HepG2 (cell line): Measurements from ENCODE around the gene GBE1. TPM values are rescaled to one million over a fixed set of nuclear protein-coding genes. Genes with fewer than 3 reads are reported as not detected.

ENCODE experiments used
- ATAC-seq: fragments of 200-7000 bp; cut with Tn5 transposase; 3 replicates; pipeline ENCODE4 v1.9.1; 2020; ENCODE audit warnings: mild to moderate bottlenecking, moderate library complexity
- BruUV-seq: library from RNA; stranded (reverse); fragments of 400-500 nt; replicated peaks from 2 replicates; lab custom pipeline; 2021; lab: Mats Ljungman, UMichigan
- CTCF ChIA-PET: fragments of 300-600 bp; formaldehyde crosslinking; extraction: SDS; loops from one replicate; lab custom pipeline; 2021; ENCODE audit warnings: low total read pairs, inconsistent platforms, low intra/inter-chr PET ratio; lab: Yijun Ruan, JAX
- POLR2A ChIA-PET: fragments of 350-600 bp; sonication (Branson Sonifier 250); formaldehyde crosslinking; loops from one replicate; lab custom pipeline; 2020; ENCODE audit warnings: antibody characterized with exemption, inconsistent platforms; lab: Yijun Ruan, JAX
- DNase-seq: peaks from one replicate; pipeline ENCODE4 v3.0.0-alpha.2; 2015; ENCODE audit warnings: low spot score
- FAIRE-seq: peaks from 3 replicates; lab custom pipeline; 2011; peaks lifted over from hg19 to GRCh38; lab: Jason Lieb, UNC
- H2AFZ ChIP-seq: one replicate; pipeline ENCODE4 v1.6.1; 2011; ENCODE audit warnings: low read length, inconsistent platforms
- H3K27ac ChIP-seq: fragments of 300-600 bp; 3 replicates; pipeline ENCODE4 v1.8.0; 2011; ENCODE audit warnings: mixed run types, mild to moderate bottlenecking, mixed read lengths, low read length, inconsistent platforms; ENCODE audit not compliant: insufficient read depth; ENCODE audit errors: extremely low read length
- H3K27me3 ChIP-seq, 2 experiments: fragments of 200-600 bp in 1 of 2; 2 replicates in 1 of 2; 3 replicates in 1 of 2; pipeline versions ENCODE4 v1.6.0 to v1.8.0; 2011; ENCODE audit warnings: low read length in 2 of 2, mild to moderate bottlenecking in 2 of 2, moderate library complexity in 2 of 2, inconsistent platforms in 1 of 2; ENCODE audit not compliant: insufficient read depth in 2 of 2, control insufficient read depth in 1 of 2
- H3K36me3 ChIP-seq, 2 experiments: fragments of 200-600 bp in 1 of 2; replicated peaks in 1 of 2; 2 replicates in 1 of 2; 3 replicates in 1 of 2; pipeline versions ENCODE4 v1.5.1 to v1.8.0; 2011; ENCODE audit warnings: low read length in 2 of 2, inconsistent platforms in 1 of 2; ENCODE audit not compliant: insufficient read depth in 2 of 2, control insufficient read depth in 1 of 2
- H3K4me1 ChIP-seq: 2 replicates; pipeline ENCODE4 v1.5.1; 2012; ENCODE audit warnings: low read length, inconsistent platforms; ENCODE audit not compliant: insufficient read depth
- H3K4me2 ChIP-seq: 2 replicates; pipeline ENCODE4 v1.6.0; 2011; ENCODE audit warnings: low read depth, low read length, inconsistent platforms
- H3K4me3 ChIP-seq, 3 experiments: fragments of 200-600 bp in 1 of 3; sonication (generic), shearing (Covaris generic) in 1 of 3; replicated peaks in 1 of 3; 2 replicates each; pipeline ENCODE4 v1.5.1; 2011 to 2016; ENCODE audit warnings: low read length in 3 of 3, inconsistent platforms in 2 of 3, low read depth in 2 of 3, mild to moderate bottlenecking in 2 of 3, control low read depth in 1 of 3, mixed read lengths in 1 of 3; ENCODE audit not compliant: insufficient read depth in 1 of 3
- H3K79me2 ChIP-seq: one replicate; pipeline ENCODE4 v1.6.1; 2011; ENCODE audit warnings: low read length, inconsistent platforms; ENCODE audit not compliant: insufficient read depth
- H3K9ac ChIP-seq: 2 replicates; pipeline ENCODE4 v1.6.0; 2011; ENCODE audit warnings: mild to moderate bottlenecking, low read depth, low read length, inconsistent platforms; ENCODE audit not compliant: insufficient read depth
- H3K9me3 ChIP-seq: 2 replicates; pipeline ENCODE4 v1.5.1; 2012; ENCODE audit warnings: mild to moderate bottlenecking, low read length
- H4K20me1 ChIP-seq: 2 replicates; pipeline ENCODE4 v1.6.0; 2011; ENCODE audit warnings: inconsistent platforms, mild to moderate bottlenecking, low read length, moderate library complexity; ENCODE audit not compliant: insufficient read depth
- CEBPB ChIP-seq: IDR thresholded peaks from 2 replicates; pipeline ENCODE4 v1.6.1; 2011; ENCODE audit warnings: low read depth, low read length, improper control_type of control experiment, borderline replicate concordance
- CEBPG ChIP-seq: IDR thresholded peaks from 2 replicates; pipeline ENCODE4 v1.6.1; 2016
- DMAP1 ChIP-seq: IDR thresholded peaks from 2 replicates; pipeline ENCODE4 v1.6.1; 2016
- HNRNPH1 ChIP-seq: fragments of 200-400 bp; formaldehyde crosslinking; optimal IDR thresholded peaks from 2 replicates; pipeline ENCODE3; 2017; ENCODE audit warnings: mild to moderate bottlenecking, low read depth, low read length
- HNRNPK ChIP-seq: fragments of 200-400 bp; formaldehyde crosslinking; IDR thresholded peaks from 2 replicates; pipeline ENCODE4 v1.6.1; 2018; ENCODE audit warnings: low read length, low read depth, moderate library complexity, mild to moderate bottlenecking; ENCODE audit not compliant: poor library complexity, severe bottlenecking
- MTERF4 ChIP-seq: sonication (generic); formaldehyde crosslinking; IDR thresholded peaks from 2 replicates; pipeline ENCODE4 v1.8.0; 2023; ENCODE audit warnings: mild to moderate bottlenecking, missing genetic modification reagents
- MYPOP ChIP-seq: sonication (generic); formaldehyde crosslinking; IDR thresholded peaks from 2 replicates; pipeline ENCODE4 v1.8.1; 2023; ENCODE audit warnings: mild to moderate bottlenecking, moderate library complexity, missing genetic modification reagents
- NFE2L1 ChIP-seq: sonication (generic); formaldehyde crosslinking; IDR thresholded peaks from 2 replicates; pipeline ENCODE4 v1.4.0; 2020; ENCODE audit warnings: missing genetic modification reagents, mild to moderate bottlenecking, borderline replicate concordance
- NR2C2 ChIP-seq: sonication (generic); formaldehyde crosslinking; IDR thresholded peaks from 2 replicates; pipeline ENCODE4 v1.4.0; 2020; ENCODE audit warnings: missing genetic modification reagents, mild to moderate bottlenecking, moderate library complexity, borderline replicate concordance
- POLR2A ChIP-seq, 2 experiments: IDR thresholded peaks; 2 replicates each; pipeline ENCODE4 v1.6.1; 2011; ENCODE audit warnings: low read depth in 2 of 2, low read length in 2 of 2, mild to moderate bottlenecking in 1 of 2, moderate library complexity in 1 of 2; ENCODE audit not compliant: insufficient read depth in 1 of 2
- WIZ ChIP-seq: sonication (generic); formaldehyde crosslinking; IDR thresholded peaks from 2 replicates; pipeline ENCODE4 v1.5.1; 2020; ENCODE audit warnings: mild to moderate bottlenecking, missing genetic modification reagents
- ZNF33A ChIP-seq: sonication (generic); formaldehyde crosslinking; IDR thresholded peaks from 2 replicates; pipeline ENCODE4 v1.5.1; 2020; ENCODE audit warnings: missing genetic modification reagents, mild to moderate bottlenecking, moderate library complexity, borderline replicate concordance
- ZNF615 ChIP-seq: sonication (generic); formaldehyde crosslinking; IDR thresholded peaks from 2 replicates; pipeline ENCODE4 v1.5.0; 2020; ENCODE audit warnings: mild to moderate bottlenecking, missing genetic modification reagents, borderline replicate concordance
- ZNF770 ChIP-seq: sonication (generic); formaldehyde crosslinking; IDR thresholded peaks from 2 replicates; pipeline ENCODE4 v1.5.0; 2020; ENCODE audit warnings: mild to moderate bottlenecking, missing genetic modification reagents
- ZNF773 ChIP-seq: sonication (generic); formaldehyde crosslinking; IDR thresholded peaks from 2 replicates; pipeline ENCODE4 v1.4.0; 2020; ENCODE audit warnings: missing genetic modification reagents, borderline replicate concordance
- WGBS: methylation state at CpG from one replicate; pipeline ENCODE4 v1.1.6; 2017; ENCODE audit warnings: low lambda C conversion rate; 5-methylcytosine and 5-hydroxymethylcytosine counted together
- in situ Hi-C: cut with HindIII; loops from 2 replicates; pipeline ENCODE4 v1.10.0; 2017; ENCODE audit warnings: low pct_unique_long_range_greater_than_20kb; ENCODE audit not compliant: extremely low pct_ligation_motif_present
- intact Hi-C: fragments of 100-400 bp; cut with micrococcal nuclease; formaldehyde crosslinking; loops from one replicate; pipeline ENCODE4 v1.10.0; 2022; ENCODE audit not compliant: unreplicated experiment
- polyA plus RNA-seq, 8 experiments: library from polyadenylated mRNA; depleted of rRNA in 3 of 8; stranded (reverse) in 7 of 8; unstranded in 1 of 8; fragments of >200 nt; fragmentation: Illumina TruSeq in 4 of 8; extraction: Trizol in 4 of 8; gene quantifications; 2 replicates each; pipeline versions ENCODE4 v1.2.1 to v1.2.3, GENCODE V29; 2011 to 2016; ENCODE audit warnings: low read depth in 4 of 8, missing spikeins in 1 of 8, mixed read lengths in 1 of 8; ENCODE audit not compliant: insufficient read depth in 1 of 8
- total RNA-seq, 5 experiments: library from RNA; depleted of rRNA; stranded (reverse); fragments of >200 nt; fragmentation: Illumina TruSeq; extraction: Trizol; gene quantifications; 2 replicates each; pipeline ENCODE4 v1.2.3, GENCODE V29; 2016; ENCODE audit warnings: low read depth in 1 of 5

GBE1 gene
- total and polyA plus RNA-seq, 2 of the 13 experiments (the other 11 are each of a cell fraction or from before 2014, with no cell fraction given) = 22.9 to 36.1 TPM

- no peak for TF ChIP-seq NFE2L1 (CRISPR knock-in tag)
- TF ChIP-seq DMAP1 (CRISPR knock-in tag) = no peak
- TF ChIP-seq POLR2A (IDR thresholded peaks at IDR 0.05; ENCODE audit: insufficient read depth in 1 of 2, low read depth in 2 of 2, low read length in 2 of 2) = no peak
- TF ChIP-seq HNRNPH1 = no peak
- TF ChIP-seq WIZ = no peak
- peak; percentile 64; the same call in 1 of the 2 replicates for TF ChIP-seq CEBPB
- TF ChIP-seq MYPOP = no peak
- no peak for TF ChIP-seq MTERF4
- TF ChIP-seq CEBPG = peak; percentile 12; the same call in 1 of the 2 replicates
- no peak for TF ChIP-seq ZNF773
- TF ChIP-seq HNRNPK = no peak
- TF ChIP-seq ZNF770 (CRISPR knock-in tag) = no peak
- TF ChIP-seq NR2C2 (CRISPR knock-in tag) = no peak
- TF ChIP-seq ZNF615 (CRISPR knock-in tag) = no peak
- TF ChIP-seq ZNF33A = no peak
- Histone ChIP-seq H3K9me3 (no peaks in the 10 kb centered on the region), H2AFZ (no peak overlapping the region), H3K4me2 (no peak overlapping the region), H3K9ac (no peak overlapping the region), H4K20me1 (no peaks in the 10 kb centered on the region), H3K36me3 (no peaks in the 10 kb centered on the region), H3K27ac (no peak overlapping the region), H3K79me2 (no peaks in the 10 kb centered on the region), H3K4me1 (no peaks in the 10 kb centered on the region), H3K27me3 (no peaks in the 10 kb centered on the region), H3K4me3 (no peak overlapping the region)
- FAIRE-seq (no peak), DNase-seq (no peak), ATAC-seq (no peak)
- in situ Hi-C loops (no loop called here), intact Hi-C loops (no loop called here)
- 88% methylated on average over 1 of the region's 1 CpG for WGBS
- CTCF ChIA-PET = no interaction called here
- POLR2A ChIA-PET = no interaction called here
- no TSS peak for BruUV-seq
Observed at GRCh38 chr3:81502236-81502635, 259.2 kb downstream of the GBE1 start.
